GM23338 (cell line): ENCODE results near the gene YBX1. TPM values are rescaled to one million over a fixed set of nuclear protein-coding genes. Genes with fewer than 3 reads are reported as not detected.

ENCODE experiments used
- ATAC-seq: fragments of 200-7000 bp; cut with Tn5 transposase; 3 replicates; pipeline ENCODE4 v1.9.1; 2020
- DNase-seq: peaks from one replicate; pipeline ENCODE4 v3.0.0-alpha.2; 2015; ENCODE audit warnings: low spot score
- H2AFZ ChIP-seq: fragments of 200-600 bp; sonication (generic); 2 replicates; pipeline ENCODE4 v1.8.0; 2016; ENCODE audit warnings: antibody characterized with exemption, mild to moderate bottlenecking, moderate library complexity
- H3F3A ChIP-seq: fragments of 200-600 bp; sonication (generic); replicated peaks from 2 replicates; pipeline ENCODE4 v1.8.0; 2017; ENCODE audit warnings: antibody characterized with exemption, mixed run types, low read depth
- H3K27ac ChIP-seq: fragments of 200-600 bp; sonication (generic); 2 replicates; pipeline ENCODE4 v1.6.1; 2016; ENCODE audit warnings: low read depth
- H3K27me3 ChIP-seq: fragments of 200-600 bp; sonication (generic); 2 replicates; pipeline ENCODE4 v1.8.0; 2016; ENCODE audit warnings: mild to moderate bottlenecking, mixed run types, moderate library complexity; ENCODE audit not compliant: insufficient read depth
- H3K36me3 ChIP-seq: fragments of 200-600 bp; sonication (generic); 2 replicates; pipeline ENCODE4 v1.8.0; 2016; ENCODE audit warnings: mild to moderate bottlenecking; ENCODE audit not compliant: insufficient read depth
- H3K4me1 ChIP-seq: fragments of 200-600 bp; sonication (generic); 2 replicates; pipeline ENCODE4 v1.8.0; 2016; ENCODE audit warnings: mild to moderate bottlenecking, moderate library complexity; ENCODE audit not compliant: insufficient read depth
- H3K4me2 ChIP-seq: fragments of 200-600 bp; sonication (generic); 2 replicates; pipeline ENCODE4 v1.7.1; 2017; ENCODE audit warnings: mixed run types
- H3K4me3 ChIP-seq: fragments of 200-600 bp; sonication (generic); 2 replicates; pipeline ENCODE4 v1.6.1; 2016; ENCODE audit warnings: mixed run types
- H3K79me2 ChIP-seq: fragments of 200-600 bp; sonication (generic); replicated peaks from 2 replicates; pipeline ENCODE4 v1.8.0; 2017; ENCODE audit warnings: mild to moderate bottlenecking; ENCODE audit not compliant: insufficient read depth
- H3K9me2 ChIP-seq: fragments of 200-600 bp; sonication (generic); 2 replicates; pipeline ENCODE4 v1.8.0; 2017; ENCODE audit not compliant: insufficient read depth
- H4K20me1 ChIP-seq: fragments of 200-600 bp; sonication (generic); replicated peaks from 2 replicates; pipeline ENCODE4 v1.8.0; 2017; ENCODE audit warnings: mild to moderate bottlenecking; ENCODE audit not compliant: insufficient read depth
- H3K27ac Mint-ChIP-seq: 2 replicates; pipeline ENCODE4 v1.8.0; 2020; ENCODE audit warnings: inconsistent platforms, mild to moderate bottlenecking, moderate library complexity, mixed read lengths
- H3K27me3 Mint-ChIP-seq: 3 replicates; pipeline ENCODE4 v1.8.0; 2022; ENCODE audit warnings: low read depth, mild to moderate bottlenecking, moderate library complexity, mixed read lengths, inconsistent platforms; ENCODE audit not compliant: insufficient read depth, poor library complexity
- H3K36me3 Mint-ChIP-seq: 3 replicates; pipeline ENCODE4 v1.8.0; 2021; ENCODE audit warnings: low read depth, mild to moderate bottlenecking, inconsistent platforms, moderate library complexity, mixed read lengths
- H3K4me1 Mint-ChIP-seq: 3 replicates; pipeline ENCODE4 v1.8.0; 2020; ENCODE audit warnings: mild to moderate bottlenecking, inconsistent platforms, mixed read lengths
- H3K4me3 Mint-ChIP-seq: 3 replicates; pipeline ENCODE4 v1.8.0; 2021; ENCODE audit warnings: moderate library complexity, mild to moderate bottlenecking, inconsistent platforms, mixed read lengths
- H3K9me3 Mint-ChIP-seq: 3 replicates; pipeline ENCODE4 v1.8.0; 2020; ENCODE audit warnings: moderate library complexity, mild to moderate bottlenecking, inconsistent platforms, mixed read lengths
- CTCF ChIP-seq, 2 experiments: fragments of 200-600 bp in 1 of 2; sonication (generic) in 1 of 2; conservative IDR thresholded peaks; 2 replicates each; pipeline versions ENCODE4 v1.5.1 to v1.6.1; 2016 to 2017; ENCODE audit warnings: antibody characterized with exemption in 2 of 2, low read depth in 2 of 2, mild to moderate bottlenecking in 2 of 2, moderate library complexity in 1 of 2
- ETS1 ChIP-seq: IDR thresholded peaks from 2 replicates; pipeline ENCODE4 v1.6.1; 2016; ENCODE audit warnings: antibody characterized with exemption
- EZH2phosphoT487 ChIP-seq: fragments of 200-600 bp; sonication (generic); IDR thresholded peaks from one replicate; pipeline ENCODE4 v1.8.1; 2018; ENCODE audit warnings: antibody characterized with exemption; ENCODE audit not compliant: unreplicated experiment
- JUNB ChIP-seq: IDR thresholded peaks from one replicate; pipeline ENCODE4 v1.6.1; 2016; ENCODE audit warnings: antibody characterized with exemption; ENCODE audit not compliant: unreplicated experiment
- POLR2AphosphoS5 ChIP-seq: IDR thresholded peaks from 2 replicates; pipeline ENCODE4 v1.6.1; 2016; ENCODE audit warnings: antibody characterized with exemption, low read depth
- STAT1 ChIP-seq: IDR thresholded peaks from one replicate; pipeline ENCODE4 v1.6.1; 2016; ENCODE audit warnings: antibody characterized with exemption; ENCODE audit not compliant: unreplicated experiment
- ZNF114 ChIP-seq: fragments of 250-450 bp; sonication (Bioruptor Pico); IDR thresholded peaks from 2 replicates; pipeline ENCODE4 v1.5.0; 2020; ENCODE audit warnings: mild to moderate bottlenecking, moderate library complexity
- ZNF462 ChIP-seq: fragments of 250-450 bp; sonication (Bioruptor Pico); IDR thresholded peaks from 2 replicates; pipeline ENCODE4 v1.5.0; 2020; ENCODE audit warnings: mild to moderate bottlenecking, moderate library complexity
- polyA plus RNA-seq: library from polyadenylated mRNA; unstranded; fragments of >200 nt; fragmentation: Nextera tagmentation; extraction: Ambion mirVana; gene quantifications from 2 replicates; pipeline ENCODE4 v1.2.1, GENCODE V29; 2016
- total RNA-seq: library from RNA; depleted of rRNA; stranded (reverse); fragments of >200 nt; shearing (Covaris generic); gene quantifications from 2 replicates; pipeline ENCODE4 v1.2.3, GENCODE V29; 2014

The YBX1 gene
- total and polyA plus RNA-seq, 2 experiments from 2014 or later = 1,282 to 1,441 TPM

GRCh38 chr1:42747125-42747524 lies 64.9 kb downstream of the YBX1 start:
- no peak for TF ChIP-seq POLR2AphosphoS5
- peak; percentile 73 to 92 for TF ChIP-seq CTCF (conservative IDR thresholded peaks at IDR 0.05; ENCODE audit: low read depth in 2 of 2)
- no peak overlapping the region for H3K27ac ChIP-seq
- no peak overlapping the region for H3K4me3 Mint-ChIP-seq
- H3K27me3 Mint-ChIP-seq = peaks cover 19% of the 10 kb centered on the region
- H3K27ac Mint-ChIP-seq = no peak overlapping the region
- H3K4me3 ChIP-seq = no peak overlapping the region
- H3K27me3 ChIP-seq = no peaks in the 10 kb centered on the region
- no peaks in the 10 kb centered on the region for H3K79me2 ChIP-seq
- peak; percentile 95 for ATAC-seq
- H3K9me2 ChIP-seq = no peaks in the 10 kb centered on the region
- peak; percentile 68 for DNase-seq
- H3K36me3 Mint-ChIP-seq = peaks cover 42% of the 10 kb centered on the region
- H3K4me1 Mint-ChIP-seq = peaks cover 13% of the 10 kb centered on the region
- H2AFZ ChIP-seq = no peak overlapping the region
- no peaks in the 10 kb centered on the region for H4K20me1 ChIP-seq
- H3K9me3 Mint-ChIP-seq = peaks cover 14% of the 10 kb centered on the region
- H3K4me1 ChIP-seq = peaks cover 2% of the 10 kb centered on the region; the same call in 1 of the 2 replicates
- peaks cover 14% of the 10 kb centered on the region for H3K36me3 ChIP-seq
- H3K4me2 ChIP-seq = no peak overlapping the region
- 0 out of 2 replicates have a peak, but pooled peaks cover 3% of the 10 kb centered on the region for H3F3A ChIP-seq

- H3K79me2 ChIP-seq = no peaks in the 10 kb centered on the region
- peaks cover 6% of the 10 kb centered on the region; the same call in 2 of the 3 replicates for H3K4me1 Mint-ChIP-seq
- no peak overlapping the region for H3K4me3 ChIP-seq
- no peaks in the 10 kb centered on the region for H3K4me1 ChIP-seq
- H3K27ac ChIP-seq = no peak overlapping the region
- H4K20me1 ChIP-seq = no peaks in the 10 kb centered on the region
- no peak for ATAC-seq
- peaks cover 18% of the 10 kb centered on the region for H3K27me3 Mint-ChIP-seq
- no peak overlapping the region for H2AFZ ChIP-seq
- 0 out of 2 replicates have a peak, but pooled peaks cover 3% of the 10 kb centered on the region for H3F3A ChIP-seq
- H3K27ac Mint-ChIP-seq = no peak overlapping the region
- TF ChIP-seq ZNF462 (CRISPR knock-in tag) = no peak
- no peak for TF ChIP-seq CTCF (conservative IDR thresholded peaks at IDR 0.05; ENCODE audit: low read depth in 2 of 2)
- TF ChIP-seq STAT1 = no peak
- TF ChIP-seq ZNF114 (CRISPR knock-in tag) = no peak
- TF ChIP-seq EZH2phosphoT487 = no peak
- no peak for TF ChIP-seq ETS1
- TF ChIP-seq JUNB = no peak
- no peak for TF ChIP-seq POLR2AphosphoS5
- DNase-seq = no peak
- no peak overlapping the region for H3K4me3 Mint-ChIP-seq
- no peak overlapping the region for H3K4me2 ChIP-seq
- H3K9me3 Mint-ChIP-seq = peaks cover 15% of the 10 kb centered on the region
- peaks cover 51% of the 10 kb centered on the region for H3K36me3 Mint-ChIP-seq
- H3K36me3 ChIP-seq = peaks cover 23% of the 10 kb centered on the region
- no peaks in the 10 kb centered on the region for H3K27me3 ChIP-seq
- no peaks in the 10 kb centered on the region for H3K9me2 ChIP-seq
Observed at GRCh38 chr1:42748021-42748420, 65.8 kb downstream of the YBX1 start.
